IPS DF 6.9 (cell line): Measurements from ENCODE around the gene CRYZL1.

ENCODE experiments used
- DNase-seq: peaks from one replicate; pipeline ENCODE4 v3.0.0-alpha.2; 2013; ENCODE audit warnings: low read depth, low spot score
- H3K27ac ChIP-seq: one replicate; pipeline ENCODE4 v1.5.1; 2013; ENCODE audit warnings: low read length, control low read depth
- H3K27me3 ChIP-seq: 2 replicates; pipeline ENCODE4 v1.6.1; 2013; ENCODE audit warnings: mild to moderate bottlenecking, low read length; ENCODE audit not compliant: control insufficient read depth, insufficient read depth
- H3K36me3 ChIP-seq: 2 replicates; pipeline ENCODE4 v1.6.1; 2013; ENCODE audit warnings: low read length; ENCODE audit not compliant: control insufficient read depth, insufficient read depth
- H3K4me1 ChIP-seq: 2 replicates; pipeline ENCODE4 v1.6.1; 2013; ENCODE audit warnings: low read length; ENCODE audit not compliant: control insufficient read depth, insufficient read depth
- H3K4me3 ChIP-seq: 2 replicates; pipeline ENCODE4 v1.5.1; 2013; ENCODE audit warnings: mild to moderate bottlenecking, low read length
- H3K9me3 ChIP-seq: 2 replicates; pipeline ENCODE4 v1.6.1; 2013; ENCODE audit warnings: low read length, inconsistent platforms; ENCODE audit not compliant: control insufficient read depth, insufficient read depth
- WGBS: extraction: QIAGEN DNeasy Blood & Tissue Kit; methylation state at CpG from one replicate; pipeline ENCODE4 v1.1.7; 2013; ENCODE audit warnings: mixed read lengths, missing lambda C conversion rate; ENCODE audit not compliant: insufficient read length, insufficient coverage; 5-methylcytosine and 5-hydroxymethylcytosine counted together

CRYZL1 gene

GRCh38 chr21:33650929-33651509 is 9.5 kb upstream of the CRYZL1 start:
- H3K4me3 ChIP-seq, result no peak overlapping the region
- H3K27me3 ChIP-seq, result no peaks in the 10 kb centered on the region
- no peak for DNase-seq
- H3K27ac ChIP-seq, result no peak overlapping the region
- WGBS, result no CpG with 5 or more reads among the region's 7 CpGs
- H3K4me1 ChIP-seq, result peaks cover 2% of the 10 kb centered on the region
- H3K36me3 ChIP-seq, result no peaks in the 10 kb centered on the region
- no peaks in the 10 kb centered on the region for H3K9me3 ChIP-seq

GRCh38 chr21:33650230-33650629 is 8.7 kb upstream of the CRYZL1 start:
- H3K4me3 ChIP-seq, result no peak overlapping the region
- no peaks in the 10 kb centered on the region for H3K36me3 ChIP-seq

GRCh38 chr21:33648555-33648954 is 7.0 kb upstream of the CRYZL1 start:
- no peak for DNase-seq
- Histone ChIP-seq H3K9me3 (no peaks in the 10 kb centered on the region), H3K27ac (no peak overlapping the region), H3K27me3 (no peaks in the 10 kb centered on the region), H3K36me3 (no peaks in the 10 kb centered on the region), H3K4me3 (no peak overlapping the region), H3K4me1 (peaks cover 2% of the 10 kb centered on the region; the same call in 1 of the 2 replicates)
- no CpG with 5 or more reads among the region's 1 CpG for WGBS

More at GRCh38 chr21:33650230-33650629, 8.7 kb upstream of the CRYZL1 start:
- no CpG with 5 or more reads among the region's 7 CpGs for WGBS
- Histone ChIP-seq H3K27me3 (no peaks in the 10 kb centered on the region), H3K4me1 (peaks cover 2% of the 10 kb centered on the region), H3K27ac (no peak overlapping the region), H3K9me3 (no peaks in the 10 kb centered on the region)
- no peak for DNase-seq

- Histone ChIP-seq H3K27ac (no peak overlapping the region), H3K4me1 (peaks cover 2% of the 10 kb centered on the region; the same call in 1 of the 2 replicates), H3K27me3 (no peaks in the 10 kb centered on the region), H3K4me3 (no peak overlapping the region), H3K36me3 (no peaks in the 10 kb centered on the region), H3K9me3 (no peaks in the 10 kb centered on the region)
- WGBS, result no CpG with 5 or more reads among the region's 3 CpGs
- no peak for DNase-seq
Measured at GRCh38 chr21:33647587-33647986, 6.0 kb upstream of the CRYZL1 start.

GRCh38 chr21:33645730-33646129 is 4.2 kb upstream of the CRYZL1 start:
- no peaks in the 10 kb centered on the region for H3K27me3 ChIP-seq
- H3K27ac ChIP-seq, result no peak overlapping the region
- DNase-seq, result no peak
- WGBS, result no CpG with 5 or more reads among the region's 4 CpGs
- no peaks in the 10 kb centered on the region for H3K9me3 ChIP-seq
- no peaks in the 10 kb centered on the region for H3K36me3 ChIP-seq
- H3K4me3 ChIP-seq, result no peak overlapping the region
- peaks cover 2% of the 10 kb centered on the region; the same call in 1 of the 2 replicates for H3K4me1 ChIP-seq

GRCh38 chr21:33644383-33645074 is 3.0 kb upstream of the CRYZL1 start:
- DNase-seq, result no peak
- Histone ChIP-seq H3K27me3 (no peaks in the 10 kb centered on the region), H3K4me1 (no peaks in the 10 kb centered on the region), H3K4me3 (no peak overlapping the region), H3K27ac (no peak overlapping the region), H3K9me3 (no peaks in the 10 kb centered on the region), H3K36me3 (no peaks in the 10 kb centered on the region)
- no CpG with 5 or more reads among the region's 11 CpGs for WGBS

GRCh38 chr21:33643658-33644311 is 2.2 kb upstream of the CRYZL1 start:
- H3K4me3 ChIP-seq, result peak overlapping the region; percentile 69; the same call in 1 of the 2 replicates
- no peak for DNase-seq
- no peak overlapping the region for H3K27ac ChIP-seq
- H3K27me3 ChIP-seq, result no peaks in the 10 kb centered on the region
- H3K4me1 ChIP-seq, result no peaks in the 10 kb centered on the region
- H3K36me3 ChIP-seq, result no peaks in the 10 kb centered on the region
- WGBS, result no CpG with 5 or more reads among the region's 7 CpGs
- H3K9me3 ChIP-seq, result no peaks in the 10 kb centered on the region

GRCh38 chr21:33642896-33643657 is 1.5 kb upstream of the CRYZL1 start:
- H3K27ac ChIP-seq, result no peak overlapping the region
- peak overlapping the region; percentile 69 for H3K4me3 ChIP-seq
- no peaks in the 10 kb centered on the region for H3K36me3 ChIP-seq
- WGBS, result no CpG with 5 or more reads among the region's 78 CpGs
- H3K27me3 ChIP-seq, result no peaks in the 10 kb centered on the region
- no peak for DNase-seq
- no peaks in the 10 kb centered on the region for H3K9me3 ChIP-seq
- H3K4me1 ChIP-seq, result no peaks in the 10 kb centered on the region

- H3K27me3 ChIP-seq, result no peaks in the 10 kb centered on the region
- WGBS, result no CpG with 5 or more reads among the region's 71 CpGs
- H3K36me3 ChIP-seq, result no peaks in the 10 kb centered on the region
- H3K9me3 ChIP-seq, result no peaks in the 10 kb centered on the region
- H3K4me1 ChIP-seq, result no peaks in the 10 kb centered on the region
- DNase-seq, result peak; percentile 97
- H3K4me3 ChIP-seq, result peak within 1 kb of the TSS; percentile 69
- H3K27ac ChIP-seq, result no peak within 1 kb of the TSS
Measured at GRCh38 chr21:33642027-33642895, 720 bp upstream of the CRYZL1 start, which contains the start of gene ITSN1. ITSN1 (plus strand) TSS chr21:33642501; CDS start chr21:33718829, 76,328 bp downstream.
